Skin of body (tissue), 2 donors: ENCODE data around the gene MRPL21. TPM values are rescaled to one million over a fixed set of nuclear protein-coding genes. Genes with fewer than 3 reads are reported as not detected.
A peak's percentile ranks its signal among the peaks of the same experiment; 100 is the strongest.

ENCODE experiments used
- DNase-seq: peaks from one replicate; lab custom pipeline; 2025; lab: John Stamatoyannopoulos, UW
- total RNA-seq: library from RNA; depleted of rRNA; stranded (reverse); fragments of >200 nt; gene quantifications from one replicate; pipeline ENCODE4 v1.2.3, GENCODE V29; 2014

MRPL21 gene
- total RNA-seq, 1 donor from 2014 or later, result 42.9 TPM

DNA sequence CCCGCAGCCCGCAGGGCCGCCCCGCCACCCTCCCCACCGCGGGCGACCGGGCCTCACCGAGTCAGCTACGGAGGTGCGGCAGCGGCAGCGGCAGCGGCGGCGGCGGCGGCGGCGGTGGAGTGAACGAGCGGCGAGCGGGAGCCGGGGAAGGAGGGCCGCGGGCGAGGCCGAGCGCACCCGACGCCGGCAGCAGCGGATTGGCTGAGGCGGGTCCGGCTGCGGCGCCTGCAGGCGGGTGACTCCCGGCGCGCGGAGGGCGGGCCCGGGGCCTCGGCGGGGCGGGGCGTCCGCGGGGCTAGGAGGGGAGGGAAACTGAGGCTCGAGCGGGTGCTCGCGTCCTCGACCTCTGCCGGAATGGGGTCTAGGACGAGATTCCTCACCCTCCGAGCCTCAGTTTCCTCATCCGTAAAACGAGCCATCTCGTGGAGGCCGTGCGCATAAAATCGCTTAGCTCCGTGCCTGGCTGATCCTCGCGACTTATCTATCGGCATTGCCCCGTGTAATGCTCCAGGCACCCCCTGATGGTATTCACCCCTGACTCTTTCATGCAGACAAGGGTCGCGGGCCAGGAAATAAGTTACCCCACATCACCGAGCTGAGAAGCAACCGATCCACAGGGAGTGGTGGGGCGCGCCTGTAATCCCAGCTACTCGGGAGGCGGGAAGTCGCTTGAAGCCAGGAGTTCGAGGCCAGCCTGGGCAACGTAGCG is 61.8 kb downstream of the MRPL21 start, which contains the start of gene CPT1A:
CPT1A (minus strand) TSS at position 199 of the 709 bp plus-strand sequence. CDS start 26,442 bp downstream, outside the sequence.
- DNase-seq, result peak; percentile 46

Other genes with a start within 250 kb of the MRPL21 start
- gene GAL, start 219.3 kb downstream of the MRPL21 start, total RNA-seq, result 5.3 TPM
- gene TESMIN, start 152.3 kb downstream of the MRPL21 start, total RNA-seq, result 1.1 TPM
- 13.6 TPM for gene CPT1A, start 61.9 kb downstream of the MRPL21 start, total RNA-seq
- 11.0 TPM for gene IGHMBP2, start 59 bp upstream of the MRPL21 start, total RNA-seq
- gene MRGPRD, start 77.2 kb upstream of the MRPL21 start, total RNA-seq, result not detected
- 13.0 TPM for gene MRGPRF, start 109.4 kb upstream of the MRPL21 start, total RNA-seq
- 8.6 TPM for gene TPCN2, start 145.1 kb upstream of the MRPL21 start, total RNA-seq